ENCODE results near the gene GYPC. TPM values are rescaled to one million over a fixed set of nuclear protein-coding genes. Genes with fewer than 3 reads are reported as not detected.

The GYPC gene
- total and polyA plus RNA-seq, 2 experiments from 2014 or later = 42.6 to 45.8 TPM

DNA sequence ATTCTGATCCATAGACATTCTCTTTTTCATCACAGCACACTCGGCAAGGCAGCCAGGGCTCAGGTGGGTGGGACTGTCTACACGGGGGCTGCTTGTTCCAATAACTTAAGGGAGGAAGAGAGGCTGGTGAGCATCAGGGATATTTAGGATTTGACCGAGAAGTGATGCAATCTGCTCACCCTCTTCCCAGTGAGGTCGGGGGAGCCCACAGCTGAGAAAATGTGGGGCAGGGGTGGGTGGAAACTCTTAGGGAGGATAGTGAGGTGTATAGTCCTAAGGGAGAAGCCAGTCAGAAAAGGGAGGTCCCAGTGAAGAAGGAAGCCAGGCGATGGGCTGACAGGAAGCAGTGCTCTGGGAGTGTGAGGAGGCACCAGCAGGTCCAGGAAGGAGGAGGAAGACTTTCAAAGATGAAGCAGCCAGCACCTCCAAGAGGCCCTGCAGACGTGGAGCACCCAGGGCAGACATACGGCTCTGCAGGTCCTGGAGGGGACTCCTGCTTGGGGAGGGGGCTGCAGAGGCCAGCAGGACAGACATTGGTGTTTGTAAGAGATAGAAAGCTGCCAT is 76.8 kb downstream of the GYPC start:
- H3K27me3 ChIP-seq (replicated peaks; ENCODE audit: insufficient read depth) = no peaks in the 10 kb centered on the region
- no peaks in the 10 kb centered on the region for H3K79me2 ChIP-seq (ENCODE audit: insufficient read depth)
- no peaks in the 10 kb centered on the region for H3K36me3 ChIP-seq (ENCODE audit: low read depth)
- H4K20me1 ChIP-seq (ENCODE audit: insufficient read depth) = no peaks in the 10 kb centered on the region
- WGBS, 2 experiments (ENCODE audit: low coverage in 1 of 2, low lambda C conversion rate in 2 of 2, missing lambda C conversion rate in 2 of 2) = 34 to 43% methylated on average over 7 of the region's 7 CpGs
- DNase-seq = no peak
- H3K4me1 ChIP-seq (ENCODE audit: insufficient read depth) = no peaks in the 10 kb centered on the region
- in situ Hi-C loops (cut with MboI) = no loop called here
- H3F3A ChIP-seq (ENCODE audit: insufficient read depth) = no peaks in the 10 kb centered on the region
- H3K9ac ChIP-seq = no peak overlapping the region
- H2AFZ ChIP-seq = no peak overlapping the region
- no peak overlapping the region for H3K4me3 ChIP-seq
- no peaks in the 10 kb centered on the region for H3K9me2 ChIP-seq (ENCODE audit: insufficient read depth)
- H3K9me3 ChIP-seq (ENCODE audit: low read depth) = no peaks in the 10 kb centered on the region
- no peak for TF ChIP-seq EZH2phosphoT487 (IDR thresholded peaks at IDR 0.05; ENCODE audit: insufficient read depth, low read depth)
- no peak overlapping the region for H3K27ac ChIP-seq
- no peak overlapping the region for H3K4me2 ChIP-seq (ENCODE audit: unreplicated experiment)

- Histone ChIP-seq H3K9ac (no peak overlapping the region), H2AFZ (no peak overlapping the region), H3K9me2 (ENCODE audit: insufficient read depth) (no peaks in the 10 kb centered on the region), H3K4me3 (no peak overlapping the region), H4K20me1 (ENCODE audit: insufficient read depth) (no peaks in the 10 kb centered on the region), H3K27ac (no peak overlapping the region), H3K27me3 (replicated peaks; ENCODE audit: insufficient read depth) (no peaks in the 10 kb centered on the region), H3F3A (ENCODE audit: insufficient read depth) (no peaks in the 10 kb centered on the region), H3K9me3 (ENCODE audit: low read depth) (no peaks in the 10 kb centered on the region), H3K79me2 (ENCODE audit: insufficient read depth) (no peaks in the 10 kb centered on the region), H3K4me1 (ENCODE audit: insufficient read depth) (no peaks in the 10 kb centered on the region), H3K4me2 (ENCODE audit: unreplicated experiment) (no peak overlapping the region), H3K36me3 (ENCODE audit: low read depth) (no peaks in the 10 kb centered on the region)
- TF ChIP-seq EZH2 (IDR thresholded peaks at IDR 0.05; ENCODE audit: insufficient read depth, poor library complexity, severe bottlenecking) (no peak), EZH2phosphoT487 (IDR thresholded peaks at IDR 0.05; ENCODE audit: insufficient read depth, low read depth) (no peak)
- 22 to 53% methylated on average over 1 of the region's 1 CpG for WGBS, 2 experiments (ENCODE audit: low coverage in 1 of 2, low lambda C conversion rate in 2 of 2, missing lambda C conversion rate in 2 of 2)
- in situ Hi-C loops (cut with MboI) = no loop called here
- DNase-seq = no peak
Measured at GRCh38 chr2:126733795-126734194, 77.8 kb downstream of the GYPC start.

DNA sequence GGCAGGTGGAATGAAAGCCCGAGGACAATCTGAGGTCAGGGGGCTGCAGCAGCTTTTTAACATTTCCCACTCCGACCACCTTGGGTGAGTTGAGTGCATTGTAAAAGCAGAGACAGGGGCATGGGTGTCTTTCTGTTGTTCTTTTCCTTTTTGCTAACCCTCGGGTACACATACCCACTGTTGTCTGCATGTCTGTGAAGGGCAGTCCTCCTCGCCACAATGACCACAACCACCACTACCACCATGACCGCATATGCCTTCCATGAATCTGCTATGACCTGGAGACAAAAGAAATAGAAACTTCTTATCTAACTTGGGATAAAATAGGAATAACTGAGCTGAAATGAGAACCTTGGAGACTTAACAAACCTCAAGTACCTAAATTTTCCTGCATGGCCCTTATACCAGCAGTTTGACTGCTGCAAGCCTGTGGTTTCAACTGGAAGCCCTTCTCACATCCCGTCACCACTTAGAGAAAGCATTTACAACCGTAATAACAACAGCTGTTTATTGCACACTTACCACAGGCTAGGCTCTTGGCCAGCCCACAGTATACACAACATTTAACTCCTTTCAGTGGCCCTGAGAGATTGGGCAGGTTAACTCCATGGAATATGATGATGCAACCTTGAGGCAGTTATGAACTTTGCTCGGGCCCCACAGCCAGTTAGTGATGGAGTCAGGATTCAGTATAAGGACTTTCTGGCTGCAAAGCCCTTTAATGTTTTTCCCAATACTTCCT is 80.3 kb downstream of the GYPC start:
- no peaks in the 10 kb centered on the region for H4K20me1 ChIP-seq (ENCODE audit: insufficient read depth)
- DNase-seq = no peak
- H3K9me3 ChIP-seq (ENCODE audit: low read depth) = no peaks in the 10 kb centered on the region
- H3K79me2 ChIP-seq (ENCODE audit: insufficient read depth) = no peaks in the 10 kb centered on the region
- no peak overlapping the region for H2AFZ ChIP-seq
- H3K27ac ChIP-seq = no peak overlapping the region
- TF ChIP-seq EZH2phosphoT487 (IDR thresholded peaks at IDR 0.05; ENCODE audit: insufficient read depth, low read depth) (no peak), EZH2 (IDR thresholded peaks at IDR 0.05; ENCODE audit: insufficient read depth, poor library complexity, severe bottlenecking) (no peak)
- no peaks in the 10 kb centered on the region for H3K9me2 ChIP-seq (ENCODE audit: insufficient read depth)
- in situ Hi-C loops (cut with MboI) = no loop called here
- H3K4me2 ChIP-seq (ENCODE audit: unreplicated experiment) = no peak overlapping the region
- 34 to 42% methylated on average over 8 of the region's 8 CpGs for WGBS, 2 experiments (ENCODE audit: low coverage in 1 of 2, low lambda C conversion rate in 2 of 2, missing lambda C conversion rate in 2 of 2)
- no peaks in the 10 kb centered on the region for H3K27me3 ChIP-seq (replicated peaks; ENCODE audit: insufficient read depth)
- H3K4me1 ChIP-seq (ENCODE audit: insufficient read depth) = no peaks in the 10 kb centered on the region
- no peaks in the 10 kb centered on the region for H3K36me3 ChIP-seq (ENCODE audit: low read depth)
- H3F3A ChIP-seq (ENCODE audit: insufficient read depth) = no peaks in the 10 kb centered on the region
- no peak overlapping the region for H3K9ac ChIP-seq
- no peak overlapping the region for H3K4me3 ChIP-seq

GRCh38 chr2:126739141-126739540 is 83.2 kb downstream of the GYPC start:
- Histone ChIP-seq H2AFZ (no peak overlapping the region), H3K79me2 (ENCODE audit: insufficient read depth) (no peaks in the 10 kb centered on the region), H3K36me3 (ENCODE audit: low read depth) (no peaks in the 10 kb centered on the region), H3K9me2 (ENCODE audit: insufficient read depth) (no peaks in the 10 kb centered on the region), H3K4me3 (no peak overlapping the region), H3K4me2 (ENCODE audit: unreplicated experiment) (no peak overlapping the region), H3K4me1 (ENCODE audit: insufficient read depth) (no peaks in the 10 kb centered on the region), H3F3A (ENCODE audit: insufficient read depth) (no peaks in the 10 kb centered on the region), H3K9ac (no peak overlapping the region), H3K27me3 (replicated peaks; ENCODE audit: insufficient read depth) (no peaks in the 10 kb centered on the region), H3K27ac (no peak overlapping the region), H4K20me1 (ENCODE audit: insufficient read depth) (no peaks in the 10 kb centered on the region), H3K9me3 (ENCODE audit: low read depth) (no peaks in the 10 kb centered on the region)
- WGBS, 2 experiments (ENCODE audit: low coverage in 1 of 2, low lambda C conversion rate in 2 of 2, missing lambda C conversion rate in 2 of 2) = 62 to 67% methylated on average over 1 of the region's 1 CpG
- in situ Hi-C loops (cut with MboI) = no loop called here
- DNase-seq = no peak
- no peak for TF ChIP-seq EZH2phosphoT487 (IDR thresholded peaks at IDR 0.05; ENCODE audit: insufficient read depth, low read depth)
- TF ChIP-seq EZH2 (IDR thresholded peaks at IDR 0.05; ENCODE audit: insufficient read depth, poor library complexity, severe bottlenecking) = no peak

All from GM23248 (cell line).